ENCODE measurements around the gene AGK.

- TF ChIP-seq CTCF (IDR thresholded peaks at IDR 0.05) (no peak), POLR2AphosphoS5 (IDR thresholded peaks at IDR 0.05) (no peak), POLR2A (IDR thresholded peaks at IDR 0.05) (no peak), EP300 (IDR thresholded peaks at IDR 0.05) (no peak)
Measured at GRCh38 chr7:141511316-141511675, 39.9 kb upstream of the AGK start.
